ENCODE data around the gene INHA. TPM values are rescaled to one million over a fixed set of nuclear protein-coding genes. Genes with fewer than 3 reads are reported as not detected.

The INHA gene
- polyA plus RNA-seq, 1 experiment = 0.12 TPM

GRCh38 chr2:219616550-219616949, 44.4 kb downstream of the INHA start:
- CTCF ChIA-PET = interaction anchor here (1.0 kb wide), 1 partner anchor 73 kb away, joined by 3 read pairs; no protein-coding TSS in a partner anchor
- Histone ChIP-seq H3K27ac (ENCODE audit: low read depth, low read length) (no peak overlapping the region), H3K4me3 (ENCODE audit: low read depth, low read length) (no peak overlapping the region), H3K27me3 (ENCODE audit: control insufficient read depth, insufficient read depth, low read length) (peaks cover 2% of the 10 kb centered on the region), H3K9me3 (ENCODE audit: control insufficient read depth, insufficient read depth, low read length) (no peaks in the 10 kb centered on the region)
- POLR2A ChIA-PET = no interaction called here
- TF ChIP-seq CTCF (IDR thresholded peaks at IDR 0.05; ENCODE audit: low read depth, low read length) = no peak
- no peak for DNase-seq (ENCODE audit: low read depth, low spot score)

- no peak for TF ChIP-seq CTCF (IDR thresholded peaks at IDR 0.05; ENCODE audit: low read depth, low read length)
- CTCF ChIA-PET = interaction anchor here (1.1 to 2.0 kb wide), 2 partner anchors 12 to 23 kb away, joined by 3 to 6 read pairs; no protein-coding TSS in a partner anchor
- Histone ChIP-seq H3K4me3 (ENCODE audit: low read depth, low read length) (no peak overlapping the region), H3K27ac (ENCODE audit: low read depth, low read length) (no peak overlapping the region), H3K9me3 (ENCODE audit: control insufficient read depth, insufficient read depth, low read length) (no peaks in the 10 kb centered on the region), H3K27me3 (ENCODE audit: control insufficient read depth, insufficient read depth, low read length) (peaks cover 11% of the 10 kb centered on the region)
- POLR2A ChIA-PET = interaction anchor here (0.6 kb wide), 1 partner anchor 71 kb away, joined by 3 read pairs; no protein-coding TSS in a partner anchor
- DNase-seq (ENCODE audit: low read depth, low spot score) = no peak
Measured at GRCh38 chr2:219618733-219619122, 46.6 kb downstream of the INHA start.

GRCh38 chr2:219619235-219619634, 47.1 kb downstream of the INHA start:
- POLR2A ChIA-PET = interaction anchor here (0.6 kb wide), 1 partner anchor 71 kb away, joined by 3 read pairs; no protein-coding TSS in a partner anchor
- CTCF ChIA-PET = interaction anchor here (0.6 to 2.0 kb wide), 4 partner anchors 12 to 78 kb away, joined by 3 to 6 read pairs (median 4); no protein-coding TSS in a partner anchor
- Histone ChIP-seq H3K27me3 (ENCODE audit: control insufficient read depth, insufficient read depth, low read length) (peaks cover 12% of the 10 kb centered on the region), H3K9me3 (ENCODE audit: control insufficient read depth, insufficient read depth, low read length) (no peaks in the 10 kb centered on the region), H3K27ac (ENCODE audit: low read depth, low read length) (no peak overlapping the region), H3K4me3 (ENCODE audit: low read depth, low read length) (no peak overlapping the region)
- DNase-seq (ENCODE audit: low read depth, low spot score) = no peak
- TF ChIP-seq CTCF (IDR thresholded peaks at IDR 0.05; ENCODE audit: low read depth, low read length) = no peak

GRCh38 chr2:219620546-219620945, 48.4 kb downstream of the INHA start:
- Histone ChIP-seq H3K27ac (ENCODE audit: low read depth, low read length) (no peak overlapping the region), H3K27me3 (ENCODE audit: control insufficient read depth, insufficient read depth, low read length) (peaks cover 18% of the 10 kb centered on the region), H3K9me3 (ENCODE audit: control insufficient read depth, insufficient read depth, low read length) (no peaks in the 10 kb centered on the region), H3K4me3 (ENCODE audit: low read depth, low read length) (no peak overlapping the region)
- POLR2A ChIA-PET = interaction anchor here (1.1 kb wide), 1 partner anchor 8 kb away, joined by 3 read pairs; no protein-coding TSS in a partner anchor
- TF ChIP-seq CTCF (IDR thresholded peaks at IDR 0.05; ENCODE audit: low read depth, low read length) = no peak
- CTCF ChIA-PET = interaction anchor here (0.8 to 2.0 kb wide), 4 partner anchors 14 to 69 kb away, joined by 3 to 6 read pairs (median 4); no protein-coding TSS in a partner anchor
- DNase-seq (ENCODE audit: low read depth, low spot score) = no peak

GRCh38 chr2:219621935-219622334, 49.8 kb downstream of the INHA start:
- Histone ChIP-seq H3K27ac (ENCODE audit: low read depth, low read length) (no peak overlapping the region), H3K4me3 (ENCODE audit: low read depth, low read length) (no peak overlapping the region), H3K27me3 (ENCODE audit: control insufficient read depth, insufficient read depth, low read length) (peaks cover 22% of the 10 kb centered on the region), H3K9me3 (ENCODE audit: control insufficient read depth, insufficient read depth, low read length) (no peaks in the 10 kb centered on the region)
- no peak for TF ChIP-seq CTCF (IDR thresholded peaks at IDR 0.05; ENCODE audit: low read depth, low read length)
- ChIA-PET POLR2A (no interaction called here), CTCF (no interaction called here)
- DNase-seq (ENCODE audit: low read depth, low spot score) = no peak
